GM10847 (cell line): ENCODE data around the gene EEF1AKMT1.

Source experiments
- POLR2A ChIP-seq: IDR thresholded peaks from 2 replicates; pipeline ENCODE4 v1.6.1; 2011; ENCODE audit not compliant: insufficient read length; ENCODE audit errors: extremely low read depth

EEF1AKMT1 gene

DNA sequence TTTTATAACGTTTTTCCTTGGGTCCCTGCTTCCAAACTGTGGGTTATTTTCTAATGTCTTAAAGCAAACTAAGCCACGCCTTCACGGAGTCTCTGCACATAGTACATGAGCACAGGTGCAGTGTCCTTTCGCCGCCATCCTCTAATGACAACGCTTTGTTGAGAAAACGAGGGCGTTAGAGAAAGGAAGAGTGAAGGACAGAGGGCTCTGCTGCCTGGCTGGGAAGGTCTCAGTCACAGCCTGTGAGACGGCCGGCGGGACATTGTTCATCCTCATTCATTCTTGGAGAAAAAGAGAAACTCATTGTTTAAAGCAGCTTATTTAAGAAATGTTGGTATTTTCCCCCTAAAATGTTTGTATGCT, 60.8 kb downstream of the EEF1AKMT1 start:
- no peak for TF ChIP-seq POLR2A

GRCh38 chr13:20711301-20712044, 62.3 kb downstream of the EEF1AKMT1 start:
- no peak for TF ChIP-seq POLR2A

DNA sequence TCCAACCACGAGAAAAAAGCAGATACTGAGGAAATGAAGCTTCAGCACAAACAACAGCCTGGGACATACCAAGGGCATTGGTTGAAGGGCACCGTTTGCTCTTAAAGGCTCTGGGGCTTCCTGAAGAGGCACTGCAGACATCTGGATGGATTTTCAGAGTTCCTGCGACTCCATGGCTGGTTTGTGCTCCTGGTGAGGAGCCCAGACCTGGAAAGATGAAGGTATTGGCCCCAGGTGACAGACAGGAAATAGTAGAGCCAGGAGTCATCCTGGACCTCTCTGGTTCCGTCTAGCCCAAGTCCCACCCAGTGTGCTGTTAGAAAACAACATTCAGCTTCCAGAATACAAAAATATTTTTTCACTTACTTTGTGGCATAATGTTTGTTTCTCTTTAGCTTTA, 64.0 kb downstream of the EEF1AKMT1 start:
- no peak for TF ChIP-seq POLR2A

GRCh38 chr13:20709369-20709768, 64.4 kb downstream of the EEF1AKMT1 start:
- no peak for TF ChIP-seq POLR2A

GRCh38 chr13:20708216-20708615, 65.5 kb downstream of the EEF1AKMT1 start:
- no peak for TF ChIP-seq POLR2A

GRCh38 chr13:20706661-20707060, 67.1 kb downstream of the EEF1AKMT1 start:
- TF ChIP-seq POLR2A, result no peak

DNA sequence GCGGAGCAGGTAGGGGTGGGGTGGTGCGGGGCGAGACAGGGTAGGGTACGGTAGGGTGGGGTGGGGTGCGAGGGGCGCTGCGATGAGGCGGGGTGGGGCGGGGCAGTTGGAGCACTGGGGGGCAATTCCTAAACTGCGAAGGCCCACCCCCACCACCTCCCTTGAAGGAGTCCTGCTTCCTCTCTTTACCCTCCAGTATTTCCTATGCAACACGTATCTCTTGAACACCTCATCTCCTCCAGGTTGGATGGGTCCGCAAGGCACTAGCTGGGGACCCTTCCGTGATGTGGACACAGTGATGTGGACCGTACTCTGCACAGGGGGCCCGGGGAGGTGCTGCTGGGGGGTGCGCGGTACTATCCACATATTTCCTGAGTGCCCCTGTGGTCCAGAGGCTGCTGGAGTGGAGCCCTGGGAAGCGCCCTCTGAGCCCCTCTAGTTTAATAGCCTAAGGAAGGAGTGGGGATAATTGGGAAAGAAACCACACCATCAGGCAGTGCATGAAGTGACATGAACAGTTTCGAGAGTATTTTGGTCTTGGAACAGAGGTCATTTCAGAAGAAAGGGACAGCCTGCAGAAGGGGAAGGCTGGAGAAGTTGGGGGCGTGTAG, 69.2 kb downstream of the EEF1AKMT1 start:
- TF ChIP-seq POLR2A, result no peak

- TF ChIP-seq POLR2A, result no peak
Observed at GRCh38 chr13:20703780-20704458, 69.8 kb downstream of the EEF1AKMT1 start.

DNA sequence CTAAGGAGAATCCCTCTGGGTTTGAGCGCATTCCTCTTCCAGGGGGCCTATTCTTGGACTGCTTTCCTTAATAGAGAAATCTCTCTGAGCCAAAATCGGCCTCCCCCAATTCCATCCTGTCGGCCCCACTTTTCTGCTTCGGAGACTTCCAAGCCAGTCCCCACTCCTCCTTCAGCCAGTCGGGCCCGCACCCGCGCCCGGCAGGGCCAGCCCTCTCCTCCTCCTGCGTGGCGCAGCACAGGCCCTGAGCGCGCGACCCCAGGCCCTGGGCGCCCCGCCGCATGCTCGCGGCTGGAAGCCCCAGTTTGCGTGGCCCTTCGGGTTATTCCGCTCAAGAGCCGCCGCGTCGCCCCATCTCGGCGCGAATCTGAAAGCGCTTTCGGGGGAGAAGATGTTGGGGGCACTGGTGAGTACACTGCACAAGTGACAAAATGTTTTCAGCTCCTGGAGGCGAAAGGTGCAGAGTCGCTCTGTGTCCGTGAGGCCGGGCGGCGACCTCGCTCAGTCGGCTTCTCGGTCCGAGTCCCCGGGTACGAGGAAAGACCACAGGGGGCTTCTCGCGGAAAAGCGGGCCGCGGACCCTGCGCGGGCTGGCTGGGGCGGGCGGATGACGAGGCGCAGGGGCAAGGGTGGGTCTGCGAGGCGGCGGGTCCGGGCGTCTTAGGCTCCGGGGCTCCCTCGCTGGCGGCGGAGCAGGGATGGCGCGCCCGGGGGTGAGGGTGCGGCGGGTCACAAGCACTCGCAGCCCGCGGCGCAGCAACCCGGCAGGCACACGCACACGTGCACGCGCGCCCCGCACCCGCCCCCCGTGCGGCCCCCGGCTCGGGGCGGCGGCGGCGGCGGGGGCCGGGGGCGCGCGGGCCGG, 70.6 kb downstream of the EEF1AKMT1 start, which contains the start of gene IL17D:
TSS of gene IL17D (plus strand) at position 785 of the 865 bp plus-strand sequence. CDS start 303 bp downstream, outside the sequence.
- TF ChIP-seq POLR2A, result no peak

GRCh38 chr13:20702530-20702914, 71.2 kb downstream of the EEF1AKMT1 start:
- no peak for TF ChIP-seq POLR2A

DNA sequence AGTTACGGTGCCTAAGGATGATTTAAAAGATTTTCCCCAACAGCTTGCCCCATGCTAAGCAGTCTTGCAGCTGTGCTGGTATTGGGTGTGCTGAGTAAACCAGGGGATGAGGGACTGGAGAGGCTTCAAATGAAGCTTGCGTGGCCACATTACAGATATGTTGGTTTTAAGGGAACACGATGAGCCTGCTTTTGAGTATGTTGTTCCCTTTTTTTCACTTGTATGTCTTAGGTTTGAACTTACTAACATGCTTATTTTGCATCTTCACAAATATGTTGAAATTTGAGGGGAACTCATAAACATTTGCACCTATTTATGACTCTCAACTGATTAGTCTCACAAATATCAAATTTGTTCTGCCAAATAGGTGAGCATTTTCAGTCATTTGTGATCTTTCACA, 72.3 kb downstream of the EEF1AKMT1 start:
- no peak for TF ChIP-seq POLR2A

- no peak for TF ChIP-seq POLR2A
Observed at GRCh38 chr13:20700288-20700687, 73.5 kb downstream of the EEF1AKMT1 start.

DNA sequence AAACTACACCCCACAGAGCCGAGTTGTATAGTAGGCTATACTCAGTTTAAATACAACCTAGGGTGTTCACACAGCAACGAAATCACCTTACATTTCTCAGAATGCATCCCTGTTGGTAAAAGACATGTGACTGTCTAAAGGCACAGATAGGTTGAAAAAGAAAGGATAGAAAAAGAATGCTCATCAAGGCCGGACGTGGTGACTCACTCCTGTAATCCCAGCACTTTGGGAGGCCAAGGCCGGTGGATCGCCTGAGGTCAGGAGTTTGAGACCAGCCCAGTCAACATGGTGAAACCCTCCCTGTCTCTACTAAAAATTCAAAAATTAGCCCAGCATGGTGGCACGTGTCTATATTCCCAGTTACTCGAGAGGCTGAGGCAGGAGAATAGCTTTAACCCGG, 74.0 kb downstream of the EEF1AKMT1 start:
- TF ChIP-seq POLR2A, result no peak

GRCh38 chr13:20696073-20696472, 77.7 kb downstream of the EEF1AKMT1 start:
- no peak for TF ChIP-seq POLR2A

- TF ChIP-seq POLR2A, result no peak
Observed at GRCh38 chr13:20691616-20692015, 82.1 kb downstream of the EEF1AKMT1 start.

DNA sequence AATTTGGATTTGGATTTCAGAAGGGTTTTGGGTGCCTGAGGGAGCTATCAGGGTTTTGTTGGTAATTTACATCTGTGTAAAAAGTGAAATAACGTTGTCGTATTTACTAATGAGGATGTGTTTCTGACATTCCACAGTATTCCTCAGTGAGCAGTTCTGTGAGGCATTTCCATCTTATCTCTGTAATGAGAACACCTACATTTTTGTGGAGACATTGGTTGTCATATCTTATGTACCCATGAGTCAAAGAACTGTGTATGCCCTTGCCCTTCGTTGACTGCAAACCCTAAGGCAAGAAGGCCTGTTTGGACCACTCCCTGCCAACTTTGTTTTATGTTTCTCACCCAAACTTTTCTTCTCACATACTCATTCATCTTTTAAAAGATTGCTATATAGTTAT, 84.5 kb downstream of the EEF1AKMT1 start:
- no peak for TF ChIP-seq POLR2A
